ENCODE measurements around the gene DNM1. TPM values are rescaled to one million over a fixed set of nuclear protein-coding genes. Genes with fewer than 3 reads are reported as not detected.

The DNM1 gene
- total RNA-seq, 4 donors from 2014 or later = 6.9 to 11.4 (median 9.0) TPM

DNA sequence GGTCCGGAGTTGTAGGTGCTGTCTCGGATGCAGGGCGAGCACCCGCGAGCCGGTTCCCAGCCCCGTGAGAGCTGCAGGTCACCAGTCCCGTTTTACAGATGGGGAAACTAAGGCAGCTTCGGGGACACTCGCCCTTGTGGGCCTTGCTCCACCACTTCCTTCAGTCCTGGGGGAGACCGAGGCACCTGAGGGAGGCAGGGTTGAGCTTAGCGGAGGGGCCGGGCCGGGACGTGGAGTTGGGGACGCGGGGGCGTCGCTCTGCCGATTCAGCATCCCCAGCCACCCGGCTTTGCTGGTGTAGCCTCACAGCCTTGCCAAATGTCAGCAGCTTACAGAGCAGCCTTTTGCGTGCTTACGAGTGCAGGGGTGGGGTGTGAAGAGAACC, 42.6 kb upstream of the DNM1 start:
- WGBS, 2 donors = 0% methylated on average over 13 to 16 of the region's 23 CpGs
- no peak for DNase-seq (ENCODE audit: low spot score in 2 of 2)
- H3K4me3 ChIP-seq (ENCODE audit: low read depth, poor library complexity, severe bottlenecking) = peak overlapping the region; percentile 80
- intact Hi-C loops (cut with DNase I; ENCODE audit: low total_unique reads) = no loop called here
- TF ChIP-seq POLR2A (IDR thresholded peaks at IDR 0.05) (no peak), CTCF (IDR thresholded peaks at IDR 0.05) (no peak)

DNA sequence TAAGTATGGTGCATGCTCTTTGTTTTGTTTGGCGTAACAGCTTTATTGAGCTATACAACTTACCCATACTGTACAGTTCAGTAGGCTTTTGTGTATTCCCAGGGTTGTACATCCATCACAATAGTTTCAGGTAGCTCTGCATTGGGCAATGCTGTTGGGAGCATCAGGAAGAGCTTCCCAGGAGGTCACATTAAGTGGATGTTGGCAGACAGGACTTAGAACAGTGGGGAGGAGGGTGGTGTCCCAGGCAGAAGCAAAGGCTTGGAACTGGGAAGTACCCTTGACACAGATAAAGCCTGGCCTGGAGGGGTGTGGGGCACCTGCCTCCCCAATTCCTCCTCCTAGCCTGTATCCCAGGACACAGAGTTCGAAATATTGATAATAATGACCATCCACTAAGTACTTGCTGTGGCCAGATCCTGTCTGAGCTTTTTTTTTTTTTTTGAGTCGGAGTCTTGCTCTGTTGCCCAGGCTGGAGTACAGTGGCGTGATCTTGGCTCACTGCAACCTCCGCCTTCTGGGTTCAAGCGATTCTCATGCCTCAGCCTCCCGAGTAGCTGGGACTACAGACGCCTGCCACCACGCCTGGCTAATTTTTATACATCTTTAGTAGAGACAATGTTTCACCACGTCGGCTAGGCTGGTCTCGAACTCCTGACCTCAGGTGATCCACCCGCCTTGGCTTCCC, 41.8 kb upstream of the DNM1 start:
- no peak for DNase-seq (ENCODE audit: low spot score in 2 of 2)
- WGBS, 2 donors = 79 to 80% methylated on average over 13 of the region's 13 CpGs
- TF ChIP-seq POLR2A (IDR thresholded peaks at IDR 0.05) (no peak), CTCF (IDR thresholded peaks at IDR 0.05) (no peak)
- no peak overlapping the region for H3K4me3 ChIP-seq (ENCODE audit: low read depth, poor library complexity, severe bottlenecking)
- intact Hi-C loops (cut with DNase I; ENCODE audit: low total_unique reads) = no loop called here

GRCh38 chr9:128162215-128163026, 40.8 kb upstream of the DNM1 start:
- intact Hi-C loops (cut with DNase I; ENCODE audit: low total_unique reads) = no loop called here
- WGBS, 2 donors = 69 to 81% methylated on average over 9 to 10 of the region's 10 CpGs
- DNase-seq (ENCODE audit: low spot score in 2 of 2) = no peak
- no peak overlapping the region for H3K4me3 ChIP-seq (ENCODE audit: low read depth, poor library complexity, severe bottlenecking)
- TF ChIP-seq POLR2A (IDR thresholded peaks at IDR 0.05) (no peak), CTCF (IDR thresholded peaks at IDR 0.05) (no peak)

DNA sequence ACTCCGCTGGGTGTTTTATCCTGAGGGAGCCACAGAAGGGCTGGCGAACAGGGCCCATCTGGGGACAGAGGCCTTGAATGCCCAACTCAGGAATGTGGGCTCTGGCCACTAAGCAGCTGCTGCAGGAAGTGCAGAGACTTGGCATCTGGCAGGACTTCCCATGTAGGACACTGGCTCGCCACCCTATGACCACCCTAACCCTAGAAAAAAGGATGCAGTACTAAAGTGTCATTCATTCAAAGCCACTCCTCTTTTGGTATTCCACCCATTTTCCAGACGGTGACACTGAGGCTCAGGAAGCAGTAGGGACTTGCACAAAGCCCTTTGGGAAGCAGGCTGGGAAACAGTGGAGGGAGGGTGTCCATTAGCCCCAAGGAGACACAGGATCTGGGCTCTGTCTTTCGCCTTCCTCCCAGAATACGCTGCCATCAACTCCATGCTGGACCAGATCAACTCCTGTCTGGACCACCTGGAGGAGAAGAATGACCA, 40.1 kb upstream of the DNM1 start:
- no peak overlapping the region for H3K4me3 ChIP-seq (ENCODE audit: low read depth, poor library complexity, severe bottlenecking)
- TF ChIP-seq POLR2A (IDR thresholded peaks at IDR 0.05) (no peak), CTCF (IDR thresholded peaks at IDR 0.05) (no peak)
- DNase-seq (ENCODE audit: low spot score in 2 of 2) = no peak
- 93 to 96% methylated on average over 6 of the region's 6 CpGs for WGBS, 2 donors
- intact Hi-C loops (cut with DNase I; ENCODE audit: low total_unique reads) = no loop called here

GRCh38 chr9:128163523-128164306, 39.5 kb upstream of the DNM1 start:
- intact Hi-C loops (cut with DNase I; ENCODE audit: low total_unique reads) = no loop called here
- 92 to 94% methylated on average over 10 of the region's 10 CpGs for WGBS, 2 donors
- H3K4me3 ChIP-seq (ENCODE audit: low read depth, poor library complexity, severe bottlenecking) = no peak overlapping the region
- no peak for DNase-seq (ENCODE audit: low spot score in 2 of 2)
- TF ChIP-seq POLR2A (IDR thresholded peaks at IDR 0.05) (no peak), CTCF (IDR thresholded peaks at IDR 0.05) (no peak)
